Sigmoid colon (tissue), 4 donors: Measurements from ENCODE around the gene TTC38.

Source experiments
- POLR2A ChIP-seq, 2 donors: fragments of 450-650 bp; IDR thresholded peaks; one replicate each; pipeline ENCODE4 v1.6.1; 2016; ENCODE audit warnings: antibody characterized with exemption in 2 of 2, mild to moderate bottlenecking in 2 of 2, moderate library complexity in 2 of 2
- POLR2AphosphoS5 ChIP-seq, 4 donors: sonication (generic); formaldehyde crosslinking; IDR thresholded peaks; one replicate each; pipeline ENCODE4 v1.6.1; 2017; ENCODE audit warnings: antibody characterized with exemption in 4 of 4
- TF ChIP-seq, protein P1 (sequence below), 4 experiments: fragments of 450-650 bp in 3 of 4; fragments of 200-600 bp in 1 of 4; IDR thresholded peaks; one replicate each; pipeline ENCODE4 v1.5.1; 2016 to 2019; ENCODE audit warnings: antibody characterized with exemption in 4 of 4, mild to moderate bottlenecking in 3 of 4, moderate library complexity in 2 of 4

DNA sequence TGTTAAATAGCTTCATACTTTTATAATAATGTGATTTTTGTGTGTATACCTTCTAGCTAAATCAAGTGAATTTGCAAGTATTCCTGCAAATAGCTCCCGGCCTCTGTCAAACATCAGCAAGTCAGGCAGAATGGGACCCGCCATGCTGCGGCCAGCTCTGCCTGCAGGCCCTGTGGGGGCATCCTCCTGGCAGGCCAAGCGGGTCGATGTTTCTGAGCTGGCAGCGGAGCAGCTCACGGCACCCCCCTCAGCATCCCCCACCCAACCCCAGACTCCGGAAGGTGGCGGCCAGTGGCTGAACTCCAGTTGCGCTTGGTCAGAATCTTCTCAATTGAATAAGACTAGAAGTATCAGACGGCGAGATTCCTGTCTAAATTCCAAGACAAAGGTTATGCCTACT lies 48.2 kb downstream of the TTC38 start:
- TF ChIP-seq, protein P1, sequence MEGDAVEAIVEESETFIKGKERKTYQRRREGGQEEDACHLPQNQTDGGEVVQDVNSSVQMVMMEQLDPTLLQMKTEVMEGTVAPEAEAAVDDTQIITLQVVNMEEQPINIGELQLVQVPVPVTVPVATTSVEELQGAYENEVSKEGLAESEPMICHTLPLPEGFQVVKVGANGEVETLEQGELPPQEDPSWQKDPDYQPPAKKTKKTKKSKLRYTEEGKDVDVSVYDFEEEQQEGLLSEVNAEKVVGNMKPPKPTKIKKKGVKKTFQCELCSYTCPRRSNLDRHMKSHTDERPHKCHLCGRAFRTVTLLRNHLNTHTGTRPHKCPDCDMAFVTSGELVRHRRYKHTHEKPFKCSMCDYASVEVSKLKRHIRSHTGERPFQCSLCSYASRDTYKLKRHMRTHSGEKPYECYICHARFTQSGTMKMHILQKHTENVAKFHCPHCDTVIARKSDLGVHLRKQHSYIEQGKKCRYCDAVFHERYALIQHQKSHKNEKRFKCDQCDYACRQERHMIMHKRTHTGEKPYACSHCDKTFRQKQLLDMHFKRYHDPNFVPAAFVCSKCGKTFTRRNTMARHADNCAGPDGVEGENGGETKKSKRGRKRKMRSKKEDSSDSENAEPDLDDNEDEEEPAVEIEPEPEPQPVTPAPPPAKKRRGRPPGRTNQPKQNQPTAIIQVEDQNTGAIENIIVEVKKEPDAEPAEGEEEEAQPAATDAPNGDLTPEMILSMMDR (IDR thresholded peaks at IDR 0.05): no peak
- TF ChIP-seq POLR2A (IDR thresholded peaks at IDR 0.05) (no peak), POLR2AphosphoS5 (IDR thresholded peaks at IDR 0.05) (no peak)
